ENCODE results near the gene ATM.

The ATM gene

DNA sequence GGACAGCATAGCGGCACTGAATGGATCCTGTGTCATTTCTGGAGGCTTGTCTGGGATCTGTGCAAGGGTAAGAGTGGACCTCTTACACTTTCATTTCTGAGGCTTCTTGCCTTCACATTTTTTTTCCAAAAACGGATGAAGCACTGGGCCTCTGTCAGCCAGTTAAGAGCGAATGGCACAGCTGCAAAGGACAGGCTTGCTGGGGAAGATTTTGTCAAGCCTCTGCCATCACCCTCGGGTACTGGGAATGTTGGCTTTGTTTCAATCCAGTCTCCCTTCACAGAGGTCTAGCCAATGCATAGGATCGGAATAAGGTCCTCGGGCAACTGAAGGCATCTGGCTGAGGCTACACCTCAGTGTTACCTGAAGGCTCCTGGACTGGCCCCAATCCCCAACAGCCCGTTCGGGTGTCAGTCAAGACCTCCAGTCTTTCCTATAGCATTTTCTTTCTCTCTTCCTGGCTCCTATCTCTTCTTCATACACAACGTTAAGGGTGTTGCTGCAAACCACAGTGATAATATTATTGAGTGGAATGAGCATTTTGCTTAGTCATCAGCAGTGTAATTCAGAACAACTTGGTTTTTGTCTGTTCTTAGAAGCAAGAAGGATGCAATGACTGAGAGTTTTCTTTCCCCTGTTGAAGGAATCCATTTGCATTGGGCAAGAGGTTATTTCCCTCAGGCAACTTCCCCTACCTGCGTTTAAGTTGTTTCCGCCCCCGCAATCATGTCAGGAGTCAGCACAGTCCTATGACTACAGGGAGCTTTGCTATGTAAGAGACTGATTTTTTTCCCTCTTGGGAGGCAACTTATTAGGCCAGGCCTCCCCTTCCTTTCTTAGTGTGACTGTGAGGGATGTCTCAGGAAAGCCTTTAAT lies 23.2 kb upstream of the ATM start:
- no peak overlapping the region for H3K4me3 ChIP-seq (ENCODE audit: low read length)
- no peak for DNase-seq (ENCODE audit: low read depth)
- TF ChIP-seq CTCF (conservative IDR thresholded peaks at IDR 0.05; ENCODE audit: low read depth, low read length), result no peak

DNA sequence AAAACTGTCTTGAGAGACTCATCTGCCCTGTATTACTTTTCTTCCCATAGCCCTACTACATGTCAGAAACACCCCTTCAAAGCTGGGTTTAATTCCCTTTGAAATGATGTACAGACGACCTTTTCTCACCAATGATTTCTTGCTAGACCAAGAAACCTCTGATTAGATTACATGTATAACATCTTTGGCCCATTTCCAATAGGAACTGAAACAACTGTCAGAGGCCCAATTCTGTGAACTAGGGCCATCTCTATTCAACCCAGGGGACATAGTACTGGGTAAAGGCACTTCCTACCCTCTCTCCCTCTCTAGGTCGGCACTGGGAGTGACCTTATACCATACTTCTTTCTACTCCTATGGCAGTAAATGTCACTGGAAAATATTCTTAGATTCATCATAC lies 19.8 kb upstream of the ATM start:
- DNase-seq (ENCODE audit: low read depth), result no peak
- no peak overlapping the region for H3K4me3 ChIP-seq (ENCODE audit: low read length)
- no peak for TF ChIP-seq CTCF (conservative IDR thresholded peaks at IDR 0.05; ENCODE audit: low read depth, low read length)

DNA sequence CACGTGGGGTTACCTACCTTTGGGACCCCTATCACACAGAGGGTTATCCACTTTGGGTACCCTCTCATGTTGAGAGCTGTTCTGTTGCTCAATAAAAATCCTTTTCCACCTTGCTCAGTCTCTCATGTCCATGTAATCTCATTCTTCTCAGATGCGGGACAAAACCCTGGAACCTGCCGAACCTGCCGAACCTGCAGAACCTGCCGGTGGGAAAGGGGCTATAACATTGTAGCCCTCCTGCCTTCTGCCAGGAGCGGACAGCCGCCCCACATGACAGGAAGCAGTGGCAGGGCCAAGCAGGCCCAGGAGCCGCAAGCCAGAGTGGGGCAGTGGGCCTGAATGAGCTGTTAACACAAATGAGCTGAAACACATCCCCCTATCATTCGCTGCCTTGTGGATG lies 18.5 kb upstream of the ATM start:
- no peak for TF ChIP-seq CTCF (conservative IDR thresholded peaks at IDR 0.05; ENCODE audit: low read depth, low read length)
- no peak for DNase-seq (ENCODE audit: low read depth)
- H3K4me3 ChIP-seq (ENCODE audit: low read length), result no peak overlapping the region

DNA sequence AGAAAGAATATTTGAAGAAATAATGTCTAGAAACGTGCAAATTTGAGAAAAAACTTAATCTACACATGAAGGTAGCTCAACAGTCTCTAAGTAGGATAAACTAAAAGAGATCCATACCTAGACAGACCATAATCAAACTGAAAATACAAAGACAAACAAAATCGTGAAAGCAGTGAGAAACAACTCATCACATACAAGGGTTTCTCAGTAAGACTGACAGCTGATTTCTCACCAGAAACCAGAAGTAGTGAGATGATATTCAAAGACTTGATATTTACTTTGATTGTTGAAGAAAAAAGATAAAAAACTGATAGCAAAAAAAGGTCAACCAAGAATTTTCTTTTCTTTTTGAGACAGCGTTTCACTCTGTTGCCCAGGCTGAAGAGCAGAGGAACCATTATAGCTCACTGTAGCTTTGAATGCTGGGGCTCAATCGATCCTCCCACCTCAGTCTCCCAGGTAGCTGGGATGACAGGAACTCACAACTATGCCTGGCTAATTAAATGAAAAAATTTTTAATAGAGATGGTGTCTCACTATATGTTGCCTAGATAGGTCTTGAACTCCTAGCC lies 17.9 kb upstream of the ATM start:
- H3K4me3 ChIP-seq (ENCODE audit: low read length), result no peak overlapping the region
- no peak for DNase-seq (ENCODE audit: low read depth)

DNA sequence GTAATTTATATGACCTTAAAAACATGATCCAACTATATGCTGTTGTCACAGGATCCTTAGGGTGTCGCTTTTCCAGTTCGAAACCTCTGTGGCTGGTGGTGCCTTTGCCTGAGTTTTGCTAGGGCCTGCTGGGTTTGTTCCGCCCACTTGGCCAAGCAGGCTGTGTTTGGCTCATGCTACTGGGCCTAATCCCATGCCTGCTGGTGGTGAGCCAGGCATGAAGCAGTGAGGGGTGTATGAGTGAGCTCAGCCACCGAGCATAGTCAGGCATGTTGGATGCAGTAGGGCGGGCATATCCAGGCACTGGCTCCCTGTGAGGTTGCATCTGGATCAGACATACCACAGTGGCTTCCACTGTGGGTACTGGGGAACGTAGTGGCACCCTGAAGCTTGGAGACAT lies 16.7 kb upstream of the ATM start:
- TF ChIP-seq CTCF (conservative IDR thresholded peaks at IDR 0.05; ENCODE audit: low read depth, low read length), result no peak
- no peak for DNase-seq (ENCODE audit: low read depth)
- no peak overlapping the region for H3K4me3 ChIP-seq (ENCODE audit: low read length)

More for the DNA sequence above, 17.9 kb upstream of the ATM start:
- no peak for TF ChIP-seq CTCF (conservative IDR thresholded peaks at IDR 0.05; ENCODE audit: low read depth, low read length)

GRCh38 chr11:108206969-108207682 lies 15.7 kb upstream of the ATM start:
- no peak for TF ChIP-seq CTCF (conservative IDR thresholded peaks at IDR 0.05; ENCODE audit: low read depth, low read length)
- no peak overlapping the region for H3K4me3 ChIP-seq (ENCODE audit: low read length)
- no peak for DNase-seq (ENCODE audit: low read depth)
